ENCODE measurements around the gene CARMIL1.

DNA sequence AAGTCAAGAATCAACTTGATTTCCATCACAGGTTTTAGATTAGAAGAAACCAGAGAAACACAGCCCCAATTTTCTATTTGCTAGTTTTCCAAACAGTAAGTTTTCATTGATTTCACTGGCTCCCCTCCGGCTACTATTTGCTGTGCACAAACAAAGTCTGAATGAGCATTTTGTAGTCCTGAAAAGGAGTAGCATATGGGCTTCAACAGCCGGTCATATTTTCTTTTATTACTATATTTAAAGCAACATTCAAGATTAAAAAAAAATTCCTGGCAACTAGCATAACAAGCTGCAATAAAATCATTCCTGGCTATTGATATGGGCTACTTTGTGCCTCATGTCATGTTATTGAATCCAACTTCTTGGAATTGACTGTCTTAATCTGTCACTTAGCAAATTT is 48.3 kb downstream of the CARMIL1 start:
- TF ChIP-seq, protein P1, sequence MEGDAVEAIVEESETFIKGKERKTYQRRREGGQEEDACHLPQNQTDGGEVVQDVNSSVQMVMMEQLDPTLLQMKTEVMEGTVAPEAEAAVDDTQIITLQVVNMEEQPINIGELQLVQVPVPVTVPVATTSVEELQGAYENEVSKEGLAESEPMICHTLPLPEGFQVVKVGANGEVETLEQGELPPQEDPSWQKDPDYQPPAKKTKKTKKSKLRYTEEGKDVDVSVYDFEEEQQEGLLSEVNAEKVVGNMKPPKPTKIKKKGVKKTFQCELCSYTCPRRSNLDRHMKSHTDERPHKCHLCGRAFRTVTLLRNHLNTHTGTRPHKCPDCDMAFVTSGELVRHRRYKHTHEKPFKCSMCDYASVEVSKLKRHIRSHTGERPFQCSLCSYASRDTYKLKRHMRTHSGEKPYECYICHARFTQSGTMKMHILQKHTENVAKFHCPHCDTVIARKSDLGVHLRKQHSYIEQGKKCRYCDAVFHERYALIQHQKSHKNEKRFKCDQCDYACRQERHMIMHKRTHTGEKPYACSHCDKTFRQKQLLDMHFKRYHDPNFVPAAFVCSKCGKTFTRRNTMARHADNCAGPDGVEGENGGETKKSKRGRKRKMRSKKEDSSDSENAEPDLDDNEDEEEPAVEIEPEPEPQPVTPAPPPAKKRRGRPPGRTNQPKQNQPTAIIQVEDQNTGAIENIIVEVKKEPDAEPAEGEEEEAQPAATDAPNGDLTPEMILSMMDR (IDR thresholded peaks at IDR 0.05): no peak
- no peak for TF ChIP-seq EP300 (IDR thresholded peaks at IDR 0.05)

Data from suprapubic skin (tissue), 3 donors.